ENCODE data around the gene GAPDHS. TPM values are rescaled to one million over a fixed set of nuclear protein-coding genes. Genes with fewer than 3 reads are reported as not detected.

The GAPDHS gene
- total and polyA plus RNA-seq, 11 donors = not detected

DNA sequence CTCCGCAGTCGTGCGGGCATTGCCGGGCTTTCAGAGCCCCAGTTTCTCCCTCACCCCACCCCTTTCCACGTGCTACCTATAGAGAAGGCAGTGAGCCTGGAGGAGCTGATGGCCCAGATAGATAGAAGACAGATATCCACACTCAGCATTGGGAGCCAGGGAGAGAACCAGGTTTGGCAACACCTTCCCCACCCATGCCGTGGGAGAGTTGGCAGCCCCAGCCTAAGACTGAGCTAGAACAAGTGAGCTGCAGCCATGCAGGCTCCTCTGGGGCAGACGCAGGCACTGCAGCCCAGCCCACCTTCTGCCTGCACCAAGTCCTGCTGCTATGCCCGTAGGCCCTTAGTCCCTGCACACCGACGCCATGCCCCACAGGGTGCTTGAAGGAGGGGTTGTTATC, 32.6 kb upstream of the GAPDHS start:
- ATAC-seq (no peak), DNase-seq (no peak)
- peaks cover 0 to under 1% (median 0%) of the 10 kb centered on the region in 12 donors for H3K4me1 ChIP-seq
- H3K27me3 ChIP-seq = no peaks in the 10 kb centered on the region
- TF ChIP-seq, protein P1, sequence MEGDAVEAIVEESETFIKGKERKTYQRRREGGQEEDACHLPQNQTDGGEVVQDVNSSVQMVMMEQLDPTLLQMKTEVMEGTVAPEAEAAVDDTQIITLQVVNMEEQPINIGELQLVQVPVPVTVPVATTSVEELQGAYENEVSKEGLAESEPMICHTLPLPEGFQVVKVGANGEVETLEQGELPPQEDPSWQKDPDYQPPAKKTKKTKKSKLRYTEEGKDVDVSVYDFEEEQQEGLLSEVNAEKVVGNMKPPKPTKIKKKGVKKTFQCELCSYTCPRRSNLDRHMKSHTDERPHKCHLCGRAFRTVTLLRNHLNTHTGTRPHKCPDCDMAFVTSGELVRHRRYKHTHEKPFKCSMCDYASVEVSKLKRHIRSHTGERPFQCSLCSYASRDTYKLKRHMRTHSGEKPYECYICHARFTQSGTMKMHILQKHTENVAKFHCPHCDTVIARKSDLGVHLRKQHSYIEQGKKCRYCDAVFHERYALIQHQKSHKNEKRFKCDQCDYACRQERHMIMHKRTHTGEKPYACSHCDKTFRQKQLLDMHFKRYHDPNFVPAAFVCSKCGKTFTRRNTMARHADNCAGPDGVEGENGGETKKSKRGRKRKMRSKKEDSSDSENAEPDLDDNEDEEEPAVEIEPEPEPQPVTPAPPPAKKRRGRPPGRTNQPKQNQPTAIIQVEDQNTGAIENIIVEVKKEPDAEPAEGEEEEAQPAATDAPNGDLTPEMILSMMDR (IDR thresholded peaks at IDR 0.05) = no peak
- no peak for TF ChIP-seq POLR2A (IDR thresholded peaks at IDR 0.05)
- no peaks in the 10 kb centered on the region for H3K36me3 ChIP-seq
- 83 to 94% (median 88%) methylated on average over 7 to 10 of the region's 10 CpGs for WGBS, 4 donors
- H3K4me3 ChIP-seq = no peak overlapping the region
- intact Hi-C loops (cut with DNase I) = no loop called here
- H3K9me3 ChIP-seq = no peaks in the 10 kb centered on the region
- H3K27ac ChIP-seq = no peak overlapping the region

DNA sequence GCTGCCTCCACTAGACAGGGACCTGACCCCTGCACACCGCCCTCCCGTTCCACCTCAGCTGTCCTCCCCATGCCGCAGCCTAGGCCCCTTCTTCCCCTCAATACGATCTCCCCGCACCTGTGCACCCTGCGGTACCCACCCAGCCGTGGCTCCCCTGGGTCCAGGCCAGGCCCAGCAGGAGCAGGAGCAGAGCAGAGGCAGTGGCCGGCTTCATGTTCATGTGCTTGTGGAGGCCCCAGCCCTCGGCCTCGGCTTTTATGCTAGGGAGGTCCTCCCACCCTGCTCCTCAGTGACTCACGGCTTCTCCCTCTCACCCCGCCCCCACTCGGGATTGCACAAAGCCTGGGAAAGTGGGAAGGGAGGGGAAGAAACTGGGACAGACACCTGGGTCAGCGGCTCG, 31.6 kb upstream of the GAPDHS start:
- H3K36me3 ChIP-seq = no peaks in the 10 kb centered on the region
- no peak overlapping the region for H3K4me3 ChIP-seq
- peak in 1 of 5 donors; percentile 51 for DNase-seq
- H3K9me3 ChIP-seq = no peaks in the 10 kb centered on the region
- H3K4me1 ChIP-seq = no peaks in the 10 kb centered on the region
- peaks cover 0 to under 1% (median 0%) of the 10 kb centered on the region in 9 donors for H3K27me3 ChIP-seq
- no peak for TF ChIP-seq POLR2A (IDR thresholded peaks at IDR 0.05)
- TF ChIP-seq, protein P1 (IDR thresholded peaks at IDR 0.05) = no peak
- 76 to 87% (median 82%) methylated on average over 15 of the region's 15 CpGs for WGBS, 4 donors
- intact Hi-C loops (cut with DNase I) = no loop called here
- ATAC-seq = no peak
- H3K27ac ChIP-seq = no peak overlapping the region

DNA sequence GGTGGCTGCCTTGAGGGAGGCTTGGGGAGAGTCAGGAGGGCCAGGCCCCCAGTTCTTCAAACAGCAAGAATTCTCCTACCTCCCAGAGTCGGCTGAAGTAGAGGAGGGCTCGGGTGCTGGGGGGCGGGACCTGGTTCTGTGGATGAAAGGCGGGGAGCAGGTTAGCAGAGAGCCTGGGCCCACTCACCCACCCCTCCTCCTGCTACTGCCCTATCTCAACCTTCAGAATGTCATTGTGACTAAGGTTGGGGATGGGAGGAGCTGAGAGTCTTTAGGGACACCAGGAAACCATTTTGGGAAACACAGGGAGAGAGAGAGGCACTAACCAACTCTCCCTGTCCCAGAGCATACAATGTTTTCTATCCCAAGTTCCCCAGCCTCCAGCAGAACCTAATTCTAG, 30.5 kb upstream of the GAPDHS start:
- Histone ChIP-seq H3K9me3 (no peaks in the 10 kb centered on the region), H3K36me3 (no peaks in the 10 kb centered on the region), H3K27ac (no peak overlapping the region), H3K4me1 (no peaks in the 10 kb centered on the region), H3K27me3 (peaks cover 0 to 6% (median 0%) of the 10 kb centered on the region in 9 donors), H3K4me3 (no peak overlapping the region)
- ATAC-seq (peak in 3 of 4 donors; percentile 36 to 65 (median 51)), DNase-seq (no peak)
- TF ChIP-seq POLR2A (IDR thresholded peaks at IDR 0.05) = no peak
- TF ChIP-seq, protein P1 (IDR thresholded peaks at IDR 0.05) = no peak
- 63 to 82% (median 70%) methylated on average over 4 of the region's 4 CpGs for WGBS, 4 donors
- intact Hi-C loops (cut with DNase I) = no loop called here

DNA sequence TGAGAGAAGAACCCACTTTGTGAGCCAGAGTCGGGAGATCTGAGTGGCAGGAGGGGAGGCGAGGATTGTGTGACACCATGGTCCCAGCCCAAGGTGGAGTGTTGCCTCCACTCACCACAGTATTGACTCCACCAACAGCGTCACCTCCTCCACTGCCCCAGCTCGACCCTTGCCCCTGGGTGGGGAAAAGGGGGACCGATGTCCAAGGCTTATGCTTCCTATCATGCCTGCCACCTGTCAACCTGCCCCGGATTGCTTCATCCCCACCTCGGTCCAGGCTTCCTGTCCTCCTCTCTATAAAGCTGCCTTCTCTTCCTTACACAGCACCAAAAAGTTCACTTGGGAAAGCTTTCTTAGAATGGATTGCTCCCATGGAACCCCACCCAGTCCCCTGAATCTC, 27.2 kb upstream of the GAPDHS start:
- no peaks in the 10 kb centered on the region for H3K9me3 ChIP-seq
- no peak for ATAC-seq
- peak in 1 of 5 donors; percentile 20 for DNase-seq
- H3K4me1 ChIP-seq = peaks cover 0 to 15% (median 8%) of the 10 kb centered on the region in 12 donors
- no peak overlapping the region for H3K4me3 ChIP-seq
- WGBS, 4 donors = 83 to 90% (median 88%) methylated on average over 7 of the region's 7 CpGs
- intact Hi-C loops (cut with DNase I) = no loop called here
- no peaks in the 10 kb centered on the region for H3K36me3 ChIP-seq
- peaks cover 0 to 33% (median 5%) of the 10 kb centered on the region in 9 donors for H3K27me3 ChIP-seq
- TF ChIP-seq POLR2A (IDR thresholded peaks at IDR 0.05) = no peak
- TF ChIP-seq, protein P1 (IDR thresholded peaks at IDR 0.05) = no peak
- no peak overlapping the region for H3K27ac ChIP-seq
